Activated B cell treated with CpG ODN at 0.5 μM for 24 hours (primary cell): ENCODE data around the gene ARHGEF4. TPM values are rescaled to one million over a fixed set of nuclear protein-coding genes. Genes with fewer than 3 reads are reported as not detected.

Experiments
- ATAC-seq: fragments of 200-7000 bp; cut with Tn5 transposase; one replicate; pipeline ENCODE4 v1.10.0; 2021; ENCODE audit warnings: low read depth, mild to moderate bottlenecking, moderate library complexity
- CTCF ChIA-PET: fragments of 350-600 bp; sonication (Branson Sonifier 250); formaldehyde crosslinking; loops from one replicate; lab custom pipeline; 2021; ENCODE audit warnings: antibody characterized with exemption; lab: Charles Lee
- POLR2A ChIA-PET: fragments of 350-600 bp; sonication (Branson Sonifier 250); formaldehyde crosslinking; loops from one replicate; lab custom pipeline; 2021; ENCODE audit warnings: antibody characterized with exemption; lab: Charles Lee
- DNase-seq: peaks from one replicate; pipeline ENCODE4 v3.0.0; 2022
- H3K27ac Mint-ChIP-seq: one replicate; pipeline ENCODE4 v1.8.0; 2020; ENCODE audit warnings: mixed read lengths
- H3K27me3 Mint-ChIP-seq: one replicate; pipeline ENCODE4 v1.8.0; 2021; ENCODE audit warnings: mixed read lengths
- H3K36me3 Mint-ChIP-seq: one replicate; pipeline ENCODE4 v1.8.0; 2021; ENCODE audit warnings: low read depth, mixed read lengths
- H3K4me1 Mint-ChIP-seq: one replicate; pipeline ENCODE4 v1.8.0; 2021; ENCODE audit warnings: mixed read lengths
- H3K4me3 Mint-ChIP-seq: one replicate; pipeline ENCODE4 v1.8.0; 2020; ENCODE audit warnings: mild to moderate bottlenecking, mixed read lengths
- H3K9me3 Mint-ChIP-seq: one replicate; pipeline ENCODE4 v1.8.0; 2020; ENCODE audit warnings: mixed read lengths
- intact Hi-C: fragments of 100-400 bp; cut with micrococcal nuclease; formaldehyde crosslinking; loops from one replicate; pipeline ENCODE4 v1.15.1; 2024
- total RNA-seq: library from RNA; stranded (reverse); gene quantifications from 2 replicates; pipeline ENCODE4 v1.2.3, GENCODE V29; 2022
- TF ChIP-seq, protein P1 (sequence below): fragments of 200-600 bp; IDR thresholded peaks from one replicate; pipeline ENCODE4 v1.8.0; 2022; ENCODE audit warnings: antibody characterized with exemption, mild to moderate bottlenecking

Gene ARHGEF4
- total RNA-seq, 1 donor from 2014 or later, result 0.29 TPM

GRCh38 chr2:130826419-130826818, 10.3 kb upstream of the ARHGEF4 start:
- TF ChIP-seq, protein P1, sequence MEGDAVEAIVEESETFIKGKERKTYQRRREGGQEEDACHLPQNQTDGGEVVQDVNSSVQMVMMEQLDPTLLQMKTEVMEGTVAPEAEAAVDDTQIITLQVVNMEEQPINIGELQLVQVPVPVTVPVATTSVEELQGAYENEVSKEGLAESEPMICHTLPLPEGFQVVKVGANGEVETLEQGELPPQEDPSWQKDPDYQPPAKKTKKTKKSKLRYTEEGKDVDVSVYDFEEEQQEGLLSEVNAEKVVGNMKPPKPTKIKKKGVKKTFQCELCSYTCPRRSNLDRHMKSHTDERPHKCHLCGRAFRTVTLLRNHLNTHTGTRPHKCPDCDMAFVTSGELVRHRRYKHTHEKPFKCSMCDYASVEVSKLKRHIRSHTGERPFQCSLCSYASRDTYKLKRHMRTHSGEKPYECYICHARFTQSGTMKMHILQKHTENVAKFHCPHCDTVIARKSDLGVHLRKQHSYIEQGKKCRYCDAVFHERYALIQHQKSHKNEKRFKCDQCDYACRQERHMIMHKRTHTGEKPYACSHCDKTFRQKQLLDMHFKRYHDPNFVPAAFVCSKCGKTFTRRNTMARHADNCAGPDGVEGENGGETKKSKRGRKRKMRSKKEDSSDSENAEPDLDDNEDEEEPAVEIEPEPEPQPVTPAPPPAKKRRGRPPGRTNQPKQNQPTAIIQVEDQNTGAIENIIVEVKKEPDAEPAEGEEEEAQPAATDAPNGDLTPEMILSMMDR, result no peak
- no peak overlapping the region for H3K27ac Mint-ChIP-seq
- no peaks in the 10 kb centered on the region for H3K36me3 Mint-ChIP-seq
- DNase-seq (no peak), ATAC-seq (no peak)
- no peak overlapping the region for H3K4me3 Mint-ChIP-seq
- H3K27me3 Mint-ChIP-seq, result no peaks in the 10 kb centered on the region
- H3K4me1 Mint-ChIP-seq, result peaks cover 23% of the 10 kb centered on the region
- CTCF ChIA-PET, result no interaction called here
- POLR2A ChIA-PET, result no interaction called here
- intact Hi-C loops, result loop anchor here (5.0 kb wide), 1 partner anchor 266 kb away; the partner anchor contains the start of gene FAM168B
- no peaks in the 10 kb centered on the region for H3K9me3 Mint-ChIP-seq

DNA sequence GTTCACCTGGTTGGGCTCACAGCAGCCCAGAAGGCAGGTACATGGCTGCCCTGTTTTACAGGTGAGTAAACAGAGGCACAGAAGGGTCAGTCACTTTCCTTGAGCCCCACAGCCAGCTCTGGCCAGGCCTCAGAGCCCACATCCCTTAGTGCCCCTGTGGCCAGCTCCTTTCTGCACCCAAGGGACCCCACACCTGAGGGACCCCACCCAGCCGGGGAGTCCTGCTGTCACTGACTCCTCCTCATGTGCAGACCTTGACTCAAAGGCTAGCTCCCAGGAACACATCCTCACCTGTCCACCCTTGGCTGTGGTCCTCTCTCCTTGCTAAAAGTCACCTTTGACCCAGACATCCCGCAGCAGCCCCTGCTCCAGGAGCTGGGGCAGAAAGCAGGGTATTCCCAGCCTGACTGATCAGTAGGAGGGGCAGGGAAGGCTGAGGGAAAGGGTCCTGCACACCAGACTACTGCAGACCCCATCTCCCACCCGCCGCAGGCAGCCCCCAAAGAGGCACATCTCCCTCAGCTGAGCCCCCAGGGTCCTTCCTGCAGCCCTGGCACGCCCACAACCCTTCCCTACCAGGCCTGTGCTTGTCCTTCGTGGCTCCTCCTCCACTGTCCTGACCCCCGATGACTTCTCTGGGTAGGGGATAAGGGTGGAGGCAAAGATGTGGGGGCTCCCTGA, 9.8 kb upstream of the ARHGEF4 start:
- ChIA-PET POLR2A (no interaction called here), CTCF (no interaction called here)
- intact Hi-C loops, result loop anchor here (5.0 kb wide), 1 partner anchor 265 kb away; the partner anchor contains the start of gene FAM168B
- peaks cover 23% of the 10 kb centered on the region for H3K4me1 Mint-ChIP-seq
- H3K27ac Mint-ChIP-seq, result no peak overlapping the region
- DNase-seq (no peak), ATAC-seq (no peak)
- no peaks in the 10 kb centered on the region for H3K27me3 Mint-ChIP-seq
- H3K4me3 Mint-ChIP-seq, result no peak overlapping the region
- no peaks in the 10 kb centered on the region for H3K36me3 Mint-ChIP-seq
- TF ChIP-seq, protein P1, result no peak
- no peaks in the 10 kb centered on the region for H3K9me3 Mint-ChIP-seq

- Mint-ChIP-seq H3K27me3 (no peaks in the 10 kb centered on the region), H3K27ac (no peak overlapping the region), H3K4me1 (peaks cover 23% of the 10 kb centered on the region), H3K36me3 (no peaks in the 10 kb centered on the region), H3K4me3 (no peak overlapping the region), H3K9me3 (no peaks in the 10 kb centered on the region)
- ATAC-seq, result no peak
- TF ChIP-seq, protein P1, result no peak
- DNase-seq, result no peak
- CTCF ChIA-PET, result interaction anchor here (1.8 kb wide), 1 partner anchor 46 kb away, joined by 4 read pairs; no protein-coding TSS in a partner anchor
- POLR2A ChIA-PET, result no interaction called here
- intact Hi-C loops, result loop anchor here (5.0 kb wide), 1 partner anchor 265 kb away; the partner anchor contains the start of gene FAM168B
Observed at GRCh38 chr2:130827502-130828251, 9.0 kb upstream of the ARHGEF4 start.

GRCh38 chr2:130828461-130828860, 8.3 kb upstream of the ARHGEF4 start:
- H3K9me3 Mint-ChIP-seq, result no peaks in the 10 kb centered on the region
- intact Hi-C loops, result loop anchor here (5.0 kb wide), 1 partner anchor 264 kb away; the partner anchor contains the start of gene FAM168B
- no peaks in the 10 kb centered on the region for H3K36me3 Mint-ChIP-seq
- no peak overlapping the region for H3K27ac Mint-ChIP-seq
- ATAC-seq (no peak), DNase-seq (no peak)
- peaks cover 20% of the 10 kb centered on the region for H3K4me1 Mint-ChIP-seq
- H3K4me3 Mint-ChIP-seq, result no peak overlapping the region
- ChIA-PET CTCF (interaction anchor here (1.8 kb wide), 1 partner anchor 45 kb away, joined by 4 read pairs; no protein-coding TSS in a partner anchor), POLR2A (no interaction called here)
- TF ChIP-seq, protein P1, result no peak
- H3K27me3 Mint-ChIP-seq, result peaks cover 3% of the 10 kb centered on the region

GRCh38 chr2:130829015-130829414, 7.7 kb upstream of the ARHGEF4 start:
- Mint-ChIP-seq H3K4me3 (no peak overlapping the region), H3K36me3 (no peaks in the 10 kb centered on the region), H3K27ac (no peak overlapping the region), H3K27me3 (peaks cover 3% of the 10 kb centered on the region), H3K4me1 (peaks cover 14% of the 10 kb centered on the region), H3K9me3 (no peaks in the 10 kb centered on the region)
- DNase-seq (no peak), ATAC-seq (no peak)
- intact Hi-C loops, result loop anchor here (5.0 kb wide), 1 partner anchor 263 kb away; the partner anchor contains the start of gene FAM168B
- ChIA-PET CTCF (interaction anchor here (1.8 kb wide), 1 partner anchor 45 kb away, joined by 4 read pairs; no protein-coding TSS in a partner anchor), POLR2A (no interaction called here)
- TF ChIP-seq, protein P1, result no peak
